Fibroblast of lung (primary cell): ENCODE results near the gene PNMA8C. TPM values are rescaled to one million over a fixed set of nuclear protein-coding genes. Genes with fewer than 3 reads are reported as not detected.

Experiments
- DNase-seq, 2 donors: peaks; one replicate each; pipeline versions ENCODE4 v3.0.0 to v3.0.0-alpha.2; 2010; ENCODE audit warnings: low read depth in 2 of 2
- H2AFZ ChIP-seq: 2 replicates; pipeline ENCODE4 v1.5.1; 2012; ENCODE audit warnings: low read length, control low read depth, inconsistent platforms
- H3K27ac ChIP-seq: 2 replicates; pipeline ENCODE4 v1.5.1; 2011; ENCODE audit warnings: low read length, control low read depth; ENCODE audit not compliant: insufficient read depth
- H3K27me3 ChIP-seq: 2 replicates; pipeline ENCODE4 v1.5.1; 2011; ENCODE audit warnings: mild to moderate bottlenecking, low read length; ENCODE audit not compliant: control insufficient read depth, insufficient read depth
- H3K36me3 ChIP-seq: 2 replicates; pipeline ENCODE4 v1.5.1; 2011; ENCODE audit warnings: low read length; ENCODE audit not compliant: control insufficient read depth, insufficient read depth
- H3K4me1 ChIP-seq: 2 replicates; pipeline ENCODE4 v1.5.1; 2011; ENCODE audit warnings: low read length; ENCODE audit not compliant: control insufficient read depth, insufficient read depth; ENCODE audit errors: extremely low read depth
- H3K4me2 ChIP-seq: 2 replicates; pipeline ENCODE4 v1.5.1; 2011; ENCODE audit warnings: low read length, control low read depth; ENCODE audit not compliant: insufficient read depth; ENCODE audit errors: extremely low read depth
- H3K4me3 ChIP-seq, 4 experiments: fragments of 200-600 bp in 1 of 4; sonication (generic) in 1 of 4; replicated peaks in 1 of 4; 2 replicates each; pipeline ENCODE4 v1.5.1; 2011 to 2016; ENCODE audit warnings: low read length in 4 of 4, low read depth in 3 of 4, mild to moderate bottlenecking in 3 of 4, control low read depth in 2 of 4, inconsistent platforms in 1 of 4, mixed read lengths in 1 of 4; ENCODE audit not compliant: insufficient read depth in 1 of 4; ENCODE audit errors: control extremely low read depth in 1 of 4
- H3K79me2 ChIP-seq: 2 replicates; pipeline ENCODE4 v1.5.1; 2012; ENCODE audit warnings: mild to moderate bottlenecking, low read length, inconsistent platforms; ENCODE audit not compliant: control insufficient read depth, insufficient read depth
- H3K9ac ChIP-seq: 2 replicates; pipeline ENCODE4 v1.5.1; 2011; ENCODE audit warnings: mild to moderate bottlenecking, low read length, control low read depth; ENCODE audit not compliant: insufficient read depth
- H3K9me3 ChIP-seq: 2 replicates; pipeline ENCODE4 v1.5.1; 2012; ENCODE audit warnings: low read depth, low read length; ENCODE audit not compliant: control insufficient read depth, insufficient read depth
- H4K20me1 ChIP-seq: 2 replicates; pipeline ENCODE4 v1.5.1; 2011; ENCODE audit warnings: low read length; ENCODE audit not compliant: control insufficient read depth, insufficient read depth; ENCODE audit errors: extremely low read depth
- EZH2 ChIP-seq: IDR thresholded peaks from 2 replicates; pipeline ENCODE4 v1.5.1; 2012; ENCODE audit warnings: low read length, control low read depth, mild to moderate bottlenecking; ENCODE audit errors: missing control alignments
- polyA plus RNA-seq, 2 donors: library from polyadenylated mRNA; depleted of rRNA in 1 of 2; stranded (reverse) in 1 of 2; unstranded in 1 of 2; fragments of >200 nt; gene quantifications; 2 replicates each; pipeline ENCODE4 v1.2.1, GENCODE V29; 2011 to 2012; ENCODE audit warnings: missing spikeins in 1 of 2
- total RNA-seq: library from RNA; depleted of rRNA; stranded (reverse); fragments of >200 nt; gene quantifications from 2 replicates; pipeline ENCODE4 v1.2.1, GENCODE V29; 2014
- TF ChIP-seq, protein P1 (sequence below), 2 donors: IDR thresholded peaks in 1 of 2; conservative IDR thresholded peaks in 1 of 2; 1 replicate in 1 of 2; 2 replicates in 1 of 2; pipeline ENCODE4 v1.5.1; 2011 to 2012; ENCODE audit warnings: low read length in 2 of 2, control low read depth in 1 of 2, inconsistent platforms in 1 of 2, low read depth in 1 of 2, mild to moderate bottlenecking in 1 of 2

Gene PNMA8C
- total and polyA plus RNA-seq, 2 donors (not counting 1 experiment from before 2014, with no cell fraction given), result 0.01 to 0.17 TPM

GRCh38 chr19:46447006-46447405, 18.3 kb upstream of the PNMA8C start:
- no peak overlapping the region for H3K4me3 ChIP-seq
- no peaks in the 10 kb centered on the region for H3K9me3 ChIP-seq
- no peaks in the 10 kb centered on the region for H3K36me3 ChIP-seq
- no peak overlapping the region for H3K9ac ChIP-seq
- DNase-seq, result no peak
- TF ChIP-seq, protein P1, sequence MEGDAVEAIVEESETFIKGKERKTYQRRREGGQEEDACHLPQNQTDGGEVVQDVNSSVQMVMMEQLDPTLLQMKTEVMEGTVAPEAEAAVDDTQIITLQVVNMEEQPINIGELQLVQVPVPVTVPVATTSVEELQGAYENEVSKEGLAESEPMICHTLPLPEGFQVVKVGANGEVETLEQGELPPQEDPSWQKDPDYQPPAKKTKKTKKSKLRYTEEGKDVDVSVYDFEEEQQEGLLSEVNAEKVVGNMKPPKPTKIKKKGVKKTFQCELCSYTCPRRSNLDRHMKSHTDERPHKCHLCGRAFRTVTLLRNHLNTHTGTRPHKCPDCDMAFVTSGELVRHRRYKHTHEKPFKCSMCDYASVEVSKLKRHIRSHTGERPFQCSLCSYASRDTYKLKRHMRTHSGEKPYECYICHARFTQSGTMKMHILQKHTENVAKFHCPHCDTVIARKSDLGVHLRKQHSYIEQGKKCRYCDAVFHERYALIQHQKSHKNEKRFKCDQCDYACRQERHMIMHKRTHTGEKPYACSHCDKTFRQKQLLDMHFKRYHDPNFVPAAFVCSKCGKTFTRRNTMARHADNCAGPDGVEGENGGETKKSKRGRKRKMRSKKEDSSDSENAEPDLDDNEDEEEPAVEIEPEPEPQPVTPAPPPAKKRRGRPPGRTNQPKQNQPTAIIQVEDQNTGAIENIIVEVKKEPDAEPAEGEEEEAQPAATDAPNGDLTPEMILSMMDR (conservative IDR thresholded peaks at IDR 0.05 in 1 of 2, IDR thresholded peaks at IDR 0.05 in 1 of 2; ENCODE audit: low read depth in 1 of 2, low read length in 2 of 2), result no peak
- TF ChIP-seq EZH2, result no peak
- H3K4me1 ChIP-seq, result no peaks in the 10 kb centered on the region
- no peak overlapping the region for H2AFZ ChIP-seq
- no peaks in the 10 kb centered on the region for H4K20me1 ChIP-seq
- no peak overlapping the region for H3K27ac ChIP-seq
- no peaks in the 10 kb centered on the region for H3K79me2 ChIP-seq
- H3K4me2 ChIP-seq, result no peak overlapping the region
- no peaks in the 10 kb centered on the region for H3K27me3 ChIP-seq

DNA sequence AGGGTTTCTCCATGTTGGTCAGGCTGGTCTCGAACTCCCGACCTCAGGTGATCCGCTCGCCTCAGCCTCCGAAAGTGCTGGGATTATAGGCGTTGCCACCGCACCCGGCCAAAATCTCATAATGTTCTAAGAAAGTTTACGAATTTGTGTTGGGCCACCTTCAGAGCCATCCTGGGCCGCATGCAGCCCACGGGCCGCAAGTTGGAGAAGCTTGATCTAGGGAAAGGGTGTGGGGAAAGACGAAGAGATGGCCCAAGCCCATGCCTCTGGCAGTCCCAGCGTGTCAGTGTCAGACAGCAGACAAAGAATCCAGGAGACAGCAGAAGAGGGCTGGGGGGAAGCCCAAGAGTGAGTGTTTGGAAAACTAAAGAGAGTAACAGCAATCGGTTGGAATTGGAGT, 17.3 kb upstream of the PNMA8C start:
- Histone ChIP-seq H3K79me2 (no peaks in the 10 kb centered on the region), H3K36me3 (no peaks in the 10 kb centered on the region), H3K4me3 (no peak overlapping the region), H3K27ac (no peak overlapping the region), H3K27me3 (no peaks in the 10 kb centered on the region), H3K4me1 (no peaks in the 10 kb centered on the region), H3K4me2 (no peak overlapping the region), H4K20me1 (no peaks in the 10 kb centered on the region), H3K9ac (no peak overlapping the region), H2AFZ (no peak overlapping the region), H3K9me3 (no peaks in the 10 kb centered on the region)
- TF ChIP-seq, protein P1 (conservative IDR thresholded peaks at IDR 0.05 in 1 of 2, IDR thresholded peaks at IDR 0.05 in 1 of 2; ENCODE audit: low read depth in 1 of 2, low read length in 2 of 2), result no peak
- no peak for TF ChIP-seq EZH2
- DNase-seq, result no peak

DNA sequence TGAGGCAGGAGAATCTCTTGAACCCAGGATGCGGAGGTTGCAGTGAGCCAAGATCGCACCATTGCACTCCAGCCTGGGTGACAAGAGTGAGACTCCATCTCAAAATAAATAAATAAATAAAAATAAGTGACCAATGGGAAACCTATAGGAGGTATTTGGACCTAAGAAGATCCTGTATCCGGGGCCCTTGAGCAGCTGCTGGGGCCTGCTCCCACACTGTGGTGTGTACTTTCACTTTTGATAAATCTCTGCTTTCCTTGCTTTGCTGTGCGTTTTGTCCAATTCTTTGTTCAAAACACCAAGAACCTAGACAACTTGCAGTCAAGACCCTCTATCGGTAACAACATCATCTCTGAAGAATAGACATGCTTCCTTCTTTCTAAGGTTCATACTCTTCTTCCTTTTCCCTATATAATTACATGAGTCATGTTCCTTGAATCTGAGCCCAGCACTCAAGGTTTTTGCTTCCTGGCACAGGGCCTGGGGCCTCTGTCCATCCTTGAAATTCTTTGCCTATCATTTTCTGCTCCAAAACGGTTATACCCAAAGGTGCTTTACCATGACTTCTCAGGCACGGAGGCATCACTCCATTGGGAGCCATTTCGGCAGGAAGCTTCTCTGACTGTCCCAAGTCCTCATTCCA, 14.2 kb upstream of the PNMA8C start:
- Histone ChIP-seq H3K79me2 (no peaks in the 10 kb centered on the region), H3K27me3 (no peaks in the 10 kb centered on the region), H3K4me3 (no peak overlapping the region), H3K9ac (no peak overlapping the region), H3K4me2 (no peak overlapping the region), H3K4me1 (no peaks in the 10 kb centered on the region), H3K27ac (no peak overlapping the region), H2AFZ (no peak overlapping the region), H3K36me3 (no peaks in the 10 kb centered on the region), H4K20me1 (no peaks in the 10 kb centered on the region), H3K9me3 (no peaks in the 10 kb centered on the region)
- DNase-seq, result peak; percentile 76 to 77
- TF ChIP-seq, protein P1 (conservative IDR thresholded peaks at IDR 0.05 in 1 of 2, IDR thresholded peaks at IDR 0.05 in 1 of 2; ENCODE audit: low read depth in 1 of 2, low read length in 2 of 2), result no peak
- no peak for TF ChIP-seq EZH2
